KMS-11 (cell line): Measurements from ENCODE around the gene TPST1.

Experiments used
- H2AFZ ChIP-seq: fragments of 200-600 bp; sonication (generic); 2 replicates; pipeline ENCODE4 v1.6.1; 2016; ENCODE audit warnings: antibody characterized with exemption, mixed run types, low read depth
- H3K27ac ChIP-seq: fragments of 200-600 bp; sonication (generic); 2 replicates; pipeline ENCODE4 v1.6.1; 2016; ENCODE audit warnings: mild to moderate bottlenecking, mixed run types
- H3K27me3 ChIP-seq: fragments of 200-600 bp; sonication (generic); 2 replicates; pipeline ENCODE4 v1.6.1; 2017; ENCODE audit warnings: mild to moderate bottlenecking, low read depth, mixed run types, moderate library complexity; ENCODE audit not compliant: insufficient read depth
- H3K36me3 ChIP-seq: fragments of 200-600 bp; sonication (generic); 2 replicates; pipeline ENCODE4 v1.6.1; 2017; ENCODE audit warnings: mild to moderate bottlenecking, mixed run types; ENCODE audit not compliant: insufficient read depth
- H3K4me1 ChIP-seq: fragments of 200-600 bp; sonication (generic); 2 replicates; pipeline ENCODE4 v1.6.1; 2016; ENCODE audit warnings: mild to moderate bottlenecking, low read depth, mixed run types; ENCODE audit not compliant: poor library complexity, severe bottlenecking
- H3K4me2 ChIP-seq: fragments of 200-600 bp; sonication (generic); 2 replicates; pipeline ENCODE4 v1.7.0; 2016; ENCODE audit warnings: mild to moderate bottlenecking, mixed run types
- H3K4me3 ChIP-seq: fragments of 200-600 bp; sonication (generic); IDR thresholded peaks from 2 replicates; pipeline ENCODE4 v1.6.1; 2017; ENCODE audit warnings: low read depth, low read length, mixed read lengths; ENCODE audit not compliant: insufficient read depth
- H3K79me2 ChIP-seq: fragments of 200-600 bp; sonication (generic); 2 replicates; pipeline ENCODE4 v1.6.1; 2016; ENCODE audit warnings: low read depth, mixed run types; ENCODE audit not compliant: insufficient read depth
- H3K9ac ChIP-seq: fragments of 200-600 bp; sonication (generic); 2 replicates; pipeline ENCODE4 v1.6.1; 2016; ENCODE audit warnings: mild to moderate bottlenecking, mixed run types
- H4K20me1 ChIP-seq: fragments of 200-600 bp; sonication (generic); 2 replicates; pipeline ENCODE4 v1.6.1; 2016; ENCODE audit warnings: mild to moderate bottlenecking, mixed run types; ENCODE audit not compliant: insufficient read depth
- TF ChIP-seq, protein P1 (sequence below): fragments of 200-600 bp; sonication (generic); conservative IDR thresholded peaks from 2 replicates; pipeline ENCODE4 v1.6.1; 2017; ENCODE audit warnings: low read depth, mild to moderate bottlenecking, antibody characterized with exemption, low read length, moderate library complexity, mixed read lengths

The TPST1 gene

DNA sequence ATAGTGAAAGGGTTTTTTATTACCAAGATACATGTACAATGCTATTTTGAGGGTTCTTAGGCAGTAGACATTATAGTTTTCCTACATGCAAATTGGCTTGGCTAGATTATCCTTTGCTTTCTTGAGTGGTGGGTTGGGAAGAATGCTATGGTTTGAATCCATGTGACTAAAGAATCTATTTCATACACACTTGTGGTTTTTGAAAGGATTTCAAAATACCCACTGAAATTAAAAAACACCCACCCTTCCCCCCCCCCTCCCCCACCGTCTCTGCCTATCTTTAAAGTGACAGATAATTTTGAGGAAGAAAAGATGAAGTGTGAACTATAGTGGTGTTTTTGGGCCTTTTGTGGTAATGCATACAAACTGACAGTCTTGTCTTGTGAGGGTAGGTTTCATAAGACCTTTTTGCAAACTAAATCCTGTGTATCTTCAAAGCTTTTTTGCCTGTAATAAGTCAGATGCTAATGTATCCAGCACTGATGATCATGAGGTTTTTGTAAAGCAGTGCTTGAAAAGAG is 90.9 kb downstream of the TPST1 start:
- peak overlapping the region; percentile 57 for H3K27ac ChIP-seq
- no peak overlapping the region for H2AFZ ChIP-seq
- H3K9ac ChIP-seq, result no peak overlapping the region; the same call in 1 of the 2 replicates
- H3K79me2 ChIP-seq, result peaks cover 71% of the 10 kb centered on the region
- TF ChIP-seq, protein P1, sequence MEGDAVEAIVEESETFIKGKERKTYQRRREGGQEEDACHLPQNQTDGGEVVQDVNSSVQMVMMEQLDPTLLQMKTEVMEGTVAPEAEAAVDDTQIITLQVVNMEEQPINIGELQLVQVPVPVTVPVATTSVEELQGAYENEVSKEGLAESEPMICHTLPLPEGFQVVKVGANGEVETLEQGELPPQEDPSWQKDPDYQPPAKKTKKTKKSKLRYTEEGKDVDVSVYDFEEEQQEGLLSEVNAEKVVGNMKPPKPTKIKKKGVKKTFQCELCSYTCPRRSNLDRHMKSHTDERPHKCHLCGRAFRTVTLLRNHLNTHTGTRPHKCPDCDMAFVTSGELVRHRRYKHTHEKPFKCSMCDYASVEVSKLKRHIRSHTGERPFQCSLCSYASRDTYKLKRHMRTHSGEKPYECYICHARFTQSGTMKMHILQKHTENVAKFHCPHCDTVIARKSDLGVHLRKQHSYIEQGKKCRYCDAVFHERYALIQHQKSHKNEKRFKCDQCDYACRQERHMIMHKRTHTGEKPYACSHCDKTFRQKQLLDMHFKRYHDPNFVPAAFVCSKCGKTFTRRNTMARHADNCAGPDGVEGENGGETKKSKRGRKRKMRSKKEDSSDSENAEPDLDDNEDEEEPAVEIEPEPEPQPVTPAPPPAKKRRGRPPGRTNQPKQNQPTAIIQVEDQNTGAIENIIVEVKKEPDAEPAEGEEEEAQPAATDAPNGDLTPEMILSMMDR, result no peak
- H3K4me3 ChIP-seq, result no peak overlapping the region
- H3K27me3 ChIP-seq, result no peaks in the 10 kb centered on the region
- H3K36me3 ChIP-seq, result no peaks in the 10 kb centered on the region; the same call in 1 of the 2 replicates
- peaks cover 78% of the 10 kb centered on the region for H3K4me1 ChIP-seq
- H3K4me2 ChIP-seq, result peak overlapping the region; percentile 70
- H4K20me1 ChIP-seq, result no peaks in the 10 kb centered on the region

DNA sequence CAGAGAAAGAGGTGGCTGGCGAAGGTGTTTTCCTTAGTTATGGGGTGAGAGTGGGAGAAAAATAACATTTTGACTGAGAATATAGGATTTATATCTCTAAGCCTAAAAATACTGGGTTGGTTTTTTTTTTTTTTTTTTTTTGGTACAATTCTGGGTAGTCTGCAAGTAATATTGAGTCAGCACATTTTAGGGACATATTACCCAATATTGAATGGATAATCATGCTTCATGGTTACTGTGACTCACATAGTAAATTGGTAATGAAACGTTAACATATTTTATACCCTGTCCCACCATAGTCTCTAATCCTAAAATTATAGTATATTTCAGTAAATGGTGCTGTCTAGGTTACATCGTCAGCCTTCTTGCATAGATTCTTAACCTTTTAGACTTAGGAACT is 91.4 kb downstream of the TPST1 start:
- Histone ChIP-seq H3K4me3 (no peak overlapping the region), H3K9ac (no peak overlapping the region; the same call in 1 of the 2 replicates), H3K4me2 (peak overlapping the region; percentile 70), H3K27ac (peak overlapping the region; percentile 57), H4K20me1 (no peaks in the 10 kb centered on the region), H3K79me2 (peaks cover 76% of the 10 kb centered on the region), H3K36me3 (no peaks in the 10 kb centered on the region; the same call in 1 of the 2 replicates), H3K27me3 (no peaks in the 10 kb centered on the region), H2AFZ (no peak overlapping the region), H3K4me1 (peaks cover 83% of the 10 kb centered on the region)
- TF ChIP-seq, protein P1, result no peak

DNA sequence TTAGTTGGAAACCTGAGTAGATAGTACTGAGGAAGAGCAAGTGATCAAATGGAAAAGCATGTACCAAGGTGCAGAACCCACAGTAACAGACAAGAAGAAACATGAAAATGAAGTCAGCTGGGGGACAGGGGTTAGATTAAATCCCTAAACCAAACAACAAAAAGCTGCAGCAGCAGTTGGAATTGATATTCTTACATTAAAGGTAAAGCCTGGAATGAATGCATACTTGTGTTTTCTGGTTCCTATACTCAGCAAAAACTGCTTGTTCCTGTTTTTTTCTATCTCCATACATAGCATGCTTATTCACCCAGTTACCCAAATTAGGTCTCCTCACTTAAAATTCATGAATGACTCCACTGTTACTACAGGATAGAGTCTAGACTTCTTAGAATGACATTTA is 92.4 kb downstream of the TPST1 start:
- no peak overlapping the region for H2AFZ ChIP-seq
- no peak overlapping the region for H3K4me3 ChIP-seq
- H3K4me1 ChIP-seq, result peaks cover 93% of the 10 kb centered on the region
- H3K79me2 ChIP-seq, result peaks cover 82% of the 10 kb centered on the region
- H3K9ac ChIP-seq, result no peak overlapping the region
- no peaks in the 10 kb centered on the region for H4K20me1 ChIP-seq
- no peaks in the 10 kb centered on the region; the same call in 1 of the 2 replicates for H3K36me3 ChIP-seq
- peak overlapping the region; percentile 70 for H3K4me2 ChIP-seq
- H3K27me3 ChIP-seq, result no peaks in the 10 kb centered on the region
- TF ChIP-seq, protein P1, result no peak
- H3K27ac ChIP-seq, result peak overlapping the region; percentile 57; the same call in 1 of the 2 replicates

DNA sequence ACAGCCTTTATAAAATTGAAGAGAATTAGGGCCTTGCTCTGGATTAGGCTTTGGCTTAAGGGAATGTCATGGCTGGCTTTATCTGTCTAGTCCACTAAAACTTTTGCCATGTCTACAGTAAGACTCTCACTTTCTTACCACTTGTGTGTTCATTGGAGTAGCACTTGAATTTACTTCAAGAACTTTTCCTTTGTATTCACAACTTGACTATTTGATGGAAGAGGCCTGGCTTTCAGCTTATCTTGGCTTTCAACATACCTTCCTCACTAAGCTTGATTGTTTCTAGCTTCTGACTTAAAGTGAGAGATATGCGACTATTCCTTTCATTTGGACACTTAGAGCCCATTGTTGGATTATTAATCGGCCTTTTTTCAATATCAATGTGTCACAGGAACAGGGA is 96.1 kb downstream of the TPST1 start:
- H3K27ac ChIP-seq, result peak overlapping the region; percentile 50; the same call in 1 of the 2 replicates
- no peaks in the 10 kb centered on the region; the same call in 1 of the 2 replicates for H3K36me3 ChIP-seq
- no peak overlapping the region for H2AFZ ChIP-seq
- no peak overlapping the region for H3K9ac ChIP-seq
- no peaks in the 10 kb centered on the region for H3K27me3 ChIP-seq
- peaks cover 93% of the 10 kb centered on the region for H3K79me2 ChIP-seq
- TF ChIP-seq, protein P1, result no peak
- H3K4me3 ChIP-seq, result no peak overlapping the region
- H4K20me1 ChIP-seq, result no peaks in the 10 kb centered on the region
- H3K4me2 ChIP-seq, result peak overlapping the region; percentile 83
- peaks cover 99% of the 10 kb centered on the region for H3K4me1 ChIP-seq
